Esophagus muscularis mucosa (tissue), 4 donors: ENCODE measurements around the gene GID4.

Experiments
- CTCF ChIP-seq, 3 experiments: fragments of 200-600 bp in 2 of 3; fragments of 450-650 bp in 1 of 3; sonication (generic) in 2 of 3; IDR thresholded peaks; one replicate each; pipeline ENCODE4 v1.5.1; 2017 to 2019; ENCODE audit warnings: antibody characterized with exemption in 3 of 3, mild to moderate bottlenecking in 2 of 3, moderate library complexity in 1 of 3
- EP300 ChIP-seq: sonication (generic); formaldehyde crosslinking; IDR thresholded peaks from one replicate; pipeline ENCODE4 v1.6.1; 2017; ENCODE audit warnings: antibody characterized with exemption
- POLR2A ChIP-seq: fragments of 450-650 bp; IDR thresholded peaks from one replicate; pipeline ENCODE4 v1.6.1; 2017; ENCODE audit warnings: antibody characterized with exemption, moderate library complexity, mild to moderate bottlenecking, low read depth
- POLR2AphosphoS5 ChIP-seq, 2 donors: sonication (generic); formaldehyde crosslinking; IDR thresholded peaks; one replicate each; pipeline ENCODE4 v1.6.1; 2017; ENCODE audit warnings: antibody characterized with exemption in 2 of 2

GRCh38 chr17:18040261-18040858 lies 1.2 kb downstream of the GID4 start:
- TF ChIP-seq CTCF (IDR thresholded peaks at IDR 0.05) = no peak
- no peak for TF ChIP-seq POLR2A
- TF ChIP-seq POLR2AphosphoS5 (IDR thresholded peaks at IDR 0.05) = no peak
- no peak for TF ChIP-seq EP300
